Smooth muscle cell (in vitro differentiated cells): ENCODE results near the gene CSTPP1. TPM values are rescaled to one million over a fixed set of nuclear protein-coding genes. Genes with fewer than 3 reads are reported as not detected.

Experiments
- DNase-seq: peaks from one replicate; lab custom pipeline; 2025; ENCODE audit not compliant: unreplicated experiment; lab: John Stamatoyannopoulos, UW
- H2AFZ ChIP-seq: fragments of 200-600 bp; sonication (generic); 2 replicates; pipeline ENCODE4 v1.6.0; 2016; ENCODE audit warnings: antibody characterized with exemption, low read depth, mild to moderate bottlenecking
- H3F3A ChIP-seq: fragments of 200-600 bp; sonication (generic); 2 replicates; pipeline ENCODE4 v1.6.0; 2017; ENCODE audit warnings: antibody characterized with exemption, low read depth
- H3K27ac ChIP-seq: fragments of 200-600 bp; sonication (generic); 2 replicates; pipeline ENCODE4 v1.5.1; 2016; ENCODE audit warnings: low read depth, mild to moderate bottlenecking
- H3K27me3 ChIP-seq: fragments of 200-600 bp; sonication (generic); 2 replicates; pipeline ENCODE4 v1.6.1; 2016; ENCODE audit warnings: low read depth, mild to moderate bottlenecking
- H3K36me3 ChIP-seq: fragments of 200-600 bp; sonication (generic); 2 replicates; pipeline ENCODE4 v1.5.1; 2016; ENCODE audit warnings: low read depth
- H3K4me1 ChIP-seq: fragments of 200-600 bp; sonication (generic); 2 replicates; pipeline ENCODE4 v1.5.1; 2016; ENCODE audit warnings: low read depth
- H3K4me2 ChIP-seq: fragments of 200-600 bp; sonication (generic); 2 replicates; pipeline ENCODE4 v1.6.0; 2016; ENCODE audit warnings: mild to moderate bottlenecking
- H3K4me3 ChIP-seq: fragments of 200-600 bp; sonication (generic); 2 replicates; pipeline ENCODE4 v1.5.1; 2016; ENCODE audit warnings: mild to moderate bottlenecking
- H3K79me2 ChIP-seq: fragments of 200-600 bp; sonication (generic); 2 replicates; pipeline ENCODE4 v1.6.0; 2016; ENCODE audit warnings: low read depth, mild to moderate bottlenecking
- H3K9ac ChIP-seq: fragments of 200-600 bp; sonication (generic); 2 replicates; pipeline ENCODE4 v1.6.0; 2016; ENCODE audit warnings: low read depth
- H3K9me3 ChIP-seq: fragments of 200-600 bp; sonication (generic); replicated peaks from 2 replicates; pipeline ENCODE4 v1.5.1; 2016; ENCODE audit warnings: low read depth
- H4K20me1 ChIP-seq: fragments of 200-600 bp; sonication (generic); 2 replicates; pipeline ENCODE4 v1.6.0; 2016; ENCODE audit warnings: low read depth
- CTCF ChIP-seq: fragments of 200-600 bp; sonication (generic); IDR thresholded peaks from 2 replicates; pipeline ENCODE4 v1.5.1; 2017; ENCODE audit warnings: borderline replicate concordance, mild to moderate bottlenecking, antibody characterized with exemption; ENCODE audit not compliant: insufficient read depth, poor library complexity, severe bottlenecking
- WGBS: methylation state at CpG from one replicate; pipeline ENCODE4 v1.1.7; 2016; ENCODE audit warnings: low lambda C conversion rate; 5-methylcytosine and 5-hydroxymethylcytosine counted together
- polyA plus RNA-seq: library from polyadenylated mRNA; unstranded; fragments of >200 nt; fragmentation: Nextera tagmentation; extraction: Ambion mirVana; gene quantifications from 2 replicates; pipeline ENCODE4 v1.2.1, GENCODE V29; 2016
- total RNA-seq: library from RNA; depleted of rRNA; stranded (reverse); fragments of >200 nt; gene quantifications from 2 replicates; pipeline ENCODE4 v1.2.3, GENCODE V29; 2014

Gene CSTPP1
- total and polyA plus RNA-seq, 2 experiments from 2014 or later, result 37.4 to 44.8 TPM

DNA sequence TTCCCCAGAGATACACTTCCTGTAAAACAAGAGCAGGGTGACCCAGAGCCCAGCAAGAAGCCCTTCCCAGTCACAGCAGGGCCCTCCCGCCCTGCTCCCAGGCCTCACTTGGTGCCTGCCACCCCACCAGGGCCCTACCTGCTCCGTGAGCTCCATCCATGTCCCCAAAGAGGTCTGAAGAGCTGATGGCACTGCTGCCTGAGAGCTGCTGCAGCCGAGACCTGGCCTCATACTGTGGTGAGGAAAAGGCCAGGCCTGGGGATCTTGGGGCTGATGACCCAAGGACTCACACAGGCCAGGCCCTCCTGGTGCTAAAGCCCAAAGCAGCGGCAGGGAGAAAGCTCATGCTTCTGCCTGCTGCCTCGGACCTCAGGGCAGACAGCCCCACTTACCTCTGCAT lies 229.8 kb downstream of the CSTPP1 start:
- no peak overlapping the region for H3K4me3 ChIP-seq
- WGBS, result 96% methylated on average over 5 of the region's 5 CpGs
- no peaks in the 10 kb centered on the region for H3K36me3 ChIP-seq
- TF ChIP-seq CTCF, result no peak
- H3K9ac ChIP-seq, result no peak overlapping the region
- peaks cover 5% of the 10 kb centered on the region for H3F3A ChIP-seq
- no peak overlapping the region for H3K27ac ChIP-seq
- no peaks in the 10 kb centered on the region for H3K4me1 ChIP-seq
- H4K20me1 ChIP-seq, result peaks cover 42% of the 10 kb centered on the region
- no peak overlapping the region for H2AFZ ChIP-seq
- no peaks in the 10 kb centered on the region for H3K9me3 ChIP-seq
- no peak overlapping the region for H3K4me2 ChIP-seq
- no peaks in the 10 kb centered on the region for H3K27me3 ChIP-seq
- peaks cover 18% of the 10 kb centered on the region for H3K79me2 ChIP-seq
- DNase-seq, result no peak

DNA sequence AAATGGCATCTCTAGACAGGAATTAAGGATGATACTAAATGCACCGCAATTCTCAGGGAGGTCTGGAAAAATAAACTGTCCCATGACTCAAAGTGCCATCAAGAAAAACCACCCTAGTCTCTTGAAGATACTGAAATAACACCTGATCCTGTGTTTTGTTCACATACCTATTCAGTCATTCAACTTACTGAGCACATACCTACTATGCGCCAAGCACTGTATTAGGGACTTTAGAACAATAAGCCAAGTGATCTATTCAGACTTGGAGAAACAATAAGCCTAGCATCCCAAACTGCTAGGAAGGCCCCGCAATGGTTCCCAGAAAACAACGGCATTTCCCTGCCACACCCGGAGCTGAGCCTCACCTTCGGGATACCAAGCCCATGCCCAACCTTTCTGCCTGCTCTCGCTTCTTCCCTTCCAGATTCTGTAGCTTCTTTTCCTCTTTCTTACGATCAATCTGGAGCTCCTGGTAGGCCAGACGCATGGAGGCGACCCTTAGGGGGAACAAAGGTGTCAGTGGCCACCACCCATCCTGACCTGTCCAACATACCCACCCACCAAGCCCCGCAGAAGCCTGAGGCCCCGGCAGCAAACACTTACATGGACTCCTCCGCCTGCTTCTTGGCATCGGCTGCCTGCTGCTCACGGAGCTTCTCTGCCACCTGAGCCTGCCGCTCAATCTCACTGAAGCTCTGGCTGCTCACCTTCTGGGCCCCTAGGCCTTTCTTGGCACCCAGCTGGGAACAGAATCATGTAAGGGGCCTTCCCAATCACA lies 234.7 kb downstream of the CSTPP1 start:
- peaks cover 60% of the 10 kb centered on the region for H4K20me1 ChIP-seq
- no peak for TF ChIP-seq CTCF
- no peaks in the 10 kb centered on the region for H3K36me3 ChIP-seq

GRCh38 chr11:47171856-47172255 lies 235.3 kb downstream of the CSTPP1 start:
- Histone ChIP-seq H3K9me3 (no peaks in the 10 kb centered on the region), H2AFZ (no peak overlapping the region), H3K4me2 (no peak overlapping the region), H3K27me3 (no peaks in the 10 kb centered on the region), H3F3A (no peaks in the 10 kb centered on the region), H3K4me3 (no peak overlapping the region), H3K4me1 (peaks cover 6% of the 10 kb centered on the region), H3K27ac (no peak overlapping the region), H3K79me2 (peaks cover 66% of the 10 kb centered on the region), H4K20me1 (peaks cover 60% of the 10 kb centered on the region), H3K9ac (no peak overlapping the region), H3K36me3 (no peaks in the 10 kb centered on the region)
- no peak for DNase-seq
- WGBS, result 85% methylated on average over 8 of the region's 8 CpGs
- TF ChIP-seq CTCF, result no peak

More for the DNA sequence above, 234.7 kb downstream of the CSTPP1 start:
- Histone ChIP-seq H3K27ac (no peak overlapping the region), H2AFZ (no peak overlapping the region), H3F3A (no peaks in the 10 kb centered on the region), H3K4me3 (no peak overlapping the region), H3K4me1 (peaks cover 6% of the 10 kb centered on the region), H3K9ac (no peak overlapping the region), H3K4me2 (no peak overlapping the region), H3K9me3 (no peaks in the 10 kb centered on the region), H3K79me2 (peaks cover 63% of the 10 kb centered on the region), H3K27me3 (no peaks in the 10 kb centered on the region)
- DNase-seq, result no peak
- 97% methylated on average over 16 of the region's 16 CpGs for WGBS
